GM20431 (cell line): ENCODE data around the gene TMEM74B.

Source experiments
- in situ Hi-C: fragments of 300-500 bp; cut with MseI, MboI; formaldehyde crosslinking; loops from one replicate; pipeline ENCODE4 v1.15.0; 2020; ENCODE audit warnings: low sequenced_read_pairs; ENCODE audit not compliant: unreplicated experiment

The TMEM74B gene

GRCh38 chr20:1206366-1207148 lies 21.8 kb upstream of the TMEM74B start:
- in situ Hi-C loops = no loop called here

GRCh38 chr20:1205802-1206201 lies 21.0 kb upstream of the TMEM74B start:
- in situ Hi-C loops = no loop called here

GRCh38 chr20:1204576-1204975 lies 19.8 kb upstream of the TMEM74B start:
- in situ Hi-C loops = no loop called here

- in situ Hi-C loops = no loop called here
Observed at GRCh38 chr20:1204113-1204512, 19.3 kb upstream of the TMEM74B start.

- in situ Hi-C loops = no loop called here
Observed at GRCh38 chr20:1203630-1204029, 18.8 kb upstream of the TMEM74B start.

GRCh38 chr20:1202762-1203504 lies 18.2 kb upstream of the TMEM74B start, which contains the start of gene C20orf202:
C20orf202 (plus strand) TSS chr20:1203454; CDS start chr20:1203586, 132 bp downstream.
- in situ Hi-C loops = no loop called here

GRCh38 chr20:1199964-1200363 lies 15.2 kb upstream of the TMEM74B start:
- in situ Hi-C loops = no loop called here

GRCh38 chr20:1199212-1199873 lies 14.6 kb upstream of the TMEM74B start:
- in situ Hi-C loops = no loop called here

- in situ Hi-C loops = no loop called here
Observed at GRCh38 chr20:1198751-1199150, 14.0 kb upstream of the TMEM74B start.

- in situ Hi-C loops = no loop called here
Observed at GRCh38 chr20:1197801-1198200, 13.0 kb upstream of the TMEM74B start.

GRCh38 chr20:1196634-1197033 lies 11.9 kb upstream of the TMEM74B start:
- in situ Hi-C loops = no loop called here

- in situ Hi-C loops = no loop called here
Observed at GRCh38 chr20:1195226-1195625, 10.4 kb upstream of the TMEM74B start.

- in situ Hi-C loops = no loop called here
Observed at GRCh38 chr20:1191299-1191698, 6.5 kb upstream of the TMEM74B start.

GRCh38 chr20:1190847-1191246 lies 6.1 kb upstream of the TMEM74B start:
- in situ Hi-C loops = no loop called here

- in situ Hi-C loops = no loop called here
Observed at GRCh38 chr20:1189827-1190226, 5.0 kb upstream of the TMEM74B start.

GRCh38 chr20:1188347-1188746 lies 3.6 kb upstream of the TMEM74B start:
- in situ Hi-C loops = no loop called here

- in situ Hi-C loops = no loop called here
Observed at GRCh38 chr20:1187605-1188171, 2.9 kb upstream of the TMEM74B start.

- in situ Hi-C loops = no loop called here
Observed at GRCh38 chr20:1186367-1186991, 1.7 kb upstream of the TMEM74B start.

- in situ Hi-C loops = no loop called here
Observed at GRCh38 chr20:1185790-1186334, 1.1 kb upstream of the TMEM74B start.

GRCh38 chr20:1185316-1185741 lies 548 bp upstream of the TMEM74B start:
- in situ Hi-C loops = no loop called here
